Left renal cortex interstitium (tissue), 4 donors: Measurements from ENCODE around the gene POM121L2. TPM values are rescaled to one million over a fixed set of nuclear protein-coding genes. Genes with fewer than 3 reads are reported as not detected.
"Not testable (repeated sequence)": the region's sequence is repeated elsewhere in the genome, so short reads cannot be mapped to it uniquely, and the experiment has no call there.

Source experiments
- DNase-seq, 4 donors: peaks; one replicate each; pipeline ENCODE4 v3.0.0-alpha.2; 2013; ENCODE audit warnings: low read depth in 4 of 4, low spot score in 2 of 4, missing footprints in 1 of 4
- polyA plus RNA-seq, 4 donors: library from polyadenylated mRNA; unstranded; fragments of 120-200 nt; gene quantifications; one replicate each; pipeline ENCODE4 v1.2.1, GENCODE V29; 2013; ENCODE audit not compliant: insufficient read length in 4 of 4

The POM121L2 gene
- polyA plus RNA-seq, 4 donors = not detected

DNA sequence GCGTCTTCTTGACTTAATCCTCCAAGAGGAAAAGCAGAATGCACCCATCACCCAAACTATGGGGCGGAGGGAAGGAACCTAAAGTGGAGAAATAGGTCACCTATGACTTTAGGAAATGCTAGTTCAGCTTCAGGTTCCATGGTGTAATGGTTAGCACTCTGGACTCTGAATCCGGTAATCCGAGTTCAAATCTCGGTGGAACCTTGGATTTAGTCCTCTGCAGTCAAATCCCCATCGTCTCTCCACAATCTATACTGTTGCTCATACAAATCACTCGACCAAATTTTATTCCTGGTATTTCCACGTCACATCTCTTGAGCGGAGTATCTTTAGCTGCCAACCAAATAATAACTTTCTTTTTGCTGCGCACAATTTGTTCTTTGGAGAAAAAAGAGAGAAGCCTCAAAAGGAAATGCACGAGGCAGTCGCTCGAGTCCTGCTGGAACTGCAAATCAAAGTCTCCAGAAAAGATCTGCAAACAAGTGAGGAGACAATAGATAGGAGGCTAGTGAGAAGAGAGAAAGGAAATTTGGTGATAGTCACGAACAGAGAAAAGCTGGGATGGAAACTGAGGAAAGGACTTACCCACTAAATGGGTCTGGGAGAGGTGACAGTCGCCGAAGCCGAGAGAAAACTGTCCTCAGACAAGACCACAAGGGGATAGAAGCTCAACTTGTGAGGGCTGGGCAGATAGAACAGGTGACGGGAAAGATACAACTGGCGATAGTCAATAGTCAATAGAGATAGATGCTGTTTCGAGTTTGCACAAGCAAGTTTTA lies 16.6 kb downstream of the POM121L2 start:
- DNase-seq = no peak

DNA sequence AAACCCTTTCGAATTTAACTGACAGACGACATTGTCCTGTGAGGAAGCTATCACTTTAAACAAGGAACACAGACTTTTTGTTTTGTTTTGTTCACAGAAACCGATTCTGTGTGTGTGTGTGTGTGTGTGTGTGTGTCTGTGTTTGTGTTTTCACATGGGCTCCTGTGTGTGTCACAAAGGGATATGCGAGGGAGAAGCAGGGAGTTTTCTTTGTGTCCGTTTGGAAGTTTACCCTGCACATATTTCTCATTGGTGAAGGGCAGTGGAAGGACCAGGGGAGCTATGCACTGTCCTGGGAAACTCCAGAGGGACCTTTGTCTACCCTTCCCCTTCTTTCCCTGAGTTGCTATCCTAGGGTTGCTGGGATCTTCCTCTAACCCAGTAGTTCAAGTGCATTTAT lies 17.7 kb downstream of the POM121L2 start:
- DNase-seq = no peak

DNA sequence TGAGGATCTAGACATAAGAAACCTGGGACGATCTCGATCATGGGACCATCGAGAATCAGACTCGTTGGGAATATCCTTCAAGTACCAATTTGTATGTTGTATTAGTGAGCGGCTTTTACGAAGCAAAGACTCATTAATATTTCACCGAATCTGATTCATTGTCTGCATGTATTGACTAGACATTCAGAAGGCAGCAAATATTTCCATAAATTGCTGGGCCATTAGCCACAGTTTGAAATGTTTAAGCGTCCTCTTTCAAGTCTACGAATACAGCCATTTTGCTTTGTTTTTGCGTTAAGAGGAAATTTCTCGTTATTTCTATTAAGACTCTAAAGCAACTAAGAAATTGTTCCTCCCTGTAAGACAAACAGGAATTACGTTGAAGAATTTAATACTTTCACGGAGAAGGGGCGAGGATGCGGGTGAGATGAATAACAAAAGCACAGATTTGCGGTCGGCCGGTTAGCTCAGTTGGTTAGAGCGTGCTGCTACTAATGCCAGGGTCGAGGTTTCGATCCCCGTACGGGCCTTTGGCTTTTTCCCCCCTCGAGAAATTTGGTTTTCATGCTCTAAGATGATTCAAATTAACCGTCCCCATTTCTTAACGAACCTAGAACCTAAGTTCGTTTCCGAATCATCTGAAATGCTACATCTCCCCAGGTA lies 18.5 kb downstream of the POM121L2 start:
- no peak for DNase-seq

DNA sequence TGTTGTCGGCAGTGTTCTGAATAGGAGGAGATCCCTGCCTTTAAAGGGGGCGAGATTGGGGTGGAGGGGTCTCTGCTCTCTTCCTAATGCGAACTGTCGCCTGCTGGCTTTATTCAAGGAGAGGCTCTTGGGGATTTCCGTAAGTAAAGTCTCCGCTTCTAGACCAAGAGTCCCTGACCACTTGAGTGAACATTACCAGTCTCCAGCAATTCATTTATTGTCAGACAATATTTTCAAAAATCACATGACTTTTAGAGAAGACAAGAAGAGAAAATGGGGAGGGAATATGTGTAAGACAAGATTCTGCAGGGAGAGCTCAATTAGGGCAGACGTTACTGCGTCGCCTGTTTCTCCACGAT lies 21.2 kb downstream of the POM121L2 start:
- no peak for DNase-seq

DNA sequence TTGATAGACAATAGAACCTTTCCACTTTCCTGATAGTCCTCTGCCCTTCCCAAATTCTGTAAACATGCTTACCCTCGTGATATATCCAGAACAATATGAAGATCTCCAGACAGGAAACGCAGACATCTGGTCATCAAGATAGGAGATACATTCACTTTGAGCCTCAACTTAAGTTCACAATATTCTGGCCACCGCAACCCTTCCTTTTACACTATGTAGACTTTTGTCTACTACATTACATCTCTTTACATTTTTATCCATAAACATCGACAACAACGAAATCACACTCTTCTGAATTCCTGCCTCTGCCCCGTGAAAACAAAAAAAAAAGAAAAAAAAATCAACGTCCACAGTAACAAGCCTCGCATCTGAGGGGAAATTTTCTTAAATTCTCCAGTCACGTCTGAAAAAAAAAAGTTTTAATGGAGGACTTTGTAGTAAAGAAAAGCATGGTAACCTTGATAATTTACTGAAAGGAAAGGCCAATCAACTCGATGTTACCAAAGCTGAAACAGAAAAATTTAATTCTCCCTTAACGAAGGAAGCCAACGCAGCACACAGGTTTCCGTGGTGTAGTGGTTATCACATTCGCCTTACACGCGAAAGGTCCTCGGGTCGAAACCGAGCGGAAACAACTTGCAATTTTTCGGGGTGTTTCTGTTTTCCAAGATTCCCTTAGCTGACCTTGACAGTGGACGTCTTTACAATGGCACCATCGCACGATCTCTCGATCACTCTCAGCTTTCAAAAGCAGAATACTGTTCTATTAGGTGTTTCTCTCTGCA lies 21.8 kb downstream of the POM121L2 start:
- DNase-seq = no peak

DNA sequence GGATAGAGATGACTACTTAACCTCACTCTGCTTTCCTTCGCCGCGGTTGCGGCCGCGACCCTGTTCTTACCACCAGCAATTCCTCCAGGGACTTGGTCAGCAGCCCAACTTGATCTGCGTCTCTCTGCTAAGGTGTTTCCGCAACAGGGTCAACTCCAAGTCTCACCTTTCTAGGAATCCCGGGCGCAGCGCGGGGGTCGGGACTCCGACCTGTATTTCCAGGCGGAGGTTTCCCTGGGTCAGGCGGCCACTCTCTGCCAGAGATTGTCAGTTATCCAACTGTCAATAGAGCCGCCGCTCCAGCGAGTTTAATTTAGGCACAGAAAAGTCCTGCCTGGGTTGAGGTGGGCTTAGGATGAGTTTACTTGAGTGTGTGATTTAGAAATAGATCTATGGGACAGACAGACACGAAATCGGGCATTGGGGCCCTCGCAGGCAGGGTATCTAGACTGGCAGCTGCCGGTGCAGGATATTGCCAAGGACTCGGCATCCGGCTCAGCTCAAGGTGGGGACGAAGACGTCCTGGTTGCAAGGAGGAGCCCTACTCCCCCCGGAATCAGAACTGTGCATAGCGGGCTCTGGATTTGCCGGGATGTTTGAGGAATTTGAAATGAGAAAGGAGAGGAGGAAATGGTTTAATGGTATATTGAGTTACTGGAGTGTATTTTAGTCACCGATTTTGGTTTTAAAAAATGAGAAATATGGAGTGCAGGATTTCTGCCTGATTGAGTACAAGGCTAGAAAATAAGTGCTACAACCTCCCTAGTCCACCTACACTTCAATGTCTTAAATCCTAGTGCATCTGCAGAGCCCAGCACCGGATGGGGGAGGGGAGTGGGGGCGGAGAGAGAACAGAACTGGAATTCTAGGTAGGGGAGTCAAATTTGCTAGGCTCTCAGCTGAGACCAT lies 23.7 kb downstream of the POM121L2 start:
- DNase-seq = no peak

DNA sequence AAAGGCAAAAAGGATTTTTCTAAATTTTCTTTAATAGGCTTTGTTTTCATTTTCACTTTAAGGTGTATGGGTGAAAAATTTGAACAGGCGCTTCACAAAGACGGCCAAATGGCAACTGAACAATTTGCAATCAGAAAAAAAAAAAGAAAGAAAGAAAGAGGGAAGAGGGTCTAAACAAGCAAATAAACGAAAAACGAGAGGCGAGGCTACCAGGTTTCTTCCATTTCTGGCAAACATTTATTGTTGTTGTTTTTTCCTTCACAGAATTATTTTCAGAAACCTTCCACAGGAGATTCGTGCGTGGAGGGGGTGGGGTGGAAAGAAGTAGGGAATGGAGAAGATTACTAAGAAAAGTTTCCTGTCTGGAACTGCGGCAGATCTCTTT lies 24.3 kb downstream of the POM121L2 start:
- no peak for DNase-seq

DNA sequence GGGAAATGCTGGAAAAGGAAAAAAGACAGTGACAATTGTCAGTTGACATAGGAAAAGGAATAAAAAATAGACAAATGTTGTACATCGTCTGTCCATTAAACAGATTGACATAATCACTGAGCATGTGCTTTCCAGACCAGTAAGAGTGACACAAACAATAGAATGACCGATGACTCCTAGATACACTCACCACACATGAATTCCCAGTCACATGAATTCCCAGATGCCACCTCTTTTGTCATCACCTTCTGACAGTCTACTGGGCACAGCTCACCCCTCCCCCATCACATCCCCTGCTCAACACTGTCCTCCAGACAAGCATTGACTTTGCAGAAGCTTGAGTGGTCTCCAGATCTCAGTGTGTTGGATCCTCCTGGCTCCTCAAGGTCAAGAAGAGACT lies 25.9 kb downstream of the POM121L2 start:
- DNase-seq = no peak

DNA sequence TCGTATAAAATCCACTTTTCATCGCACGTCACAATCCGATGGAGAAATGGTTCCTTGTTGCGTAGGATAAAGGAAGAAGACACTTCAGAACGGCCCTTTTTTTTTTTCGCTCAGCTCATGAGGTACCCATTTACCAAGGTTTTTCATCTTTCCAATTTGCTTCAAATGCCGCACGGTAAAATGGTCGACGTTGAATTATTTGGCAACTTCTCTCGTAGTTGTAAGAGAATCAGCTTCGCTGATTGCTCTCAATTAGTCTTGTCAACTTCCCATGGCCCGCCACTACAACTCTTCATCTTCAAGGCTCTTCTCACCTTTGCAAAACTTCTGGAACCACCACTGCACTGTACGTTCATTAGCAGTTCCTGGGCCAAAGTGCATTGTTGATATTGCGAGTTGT lies 28.8 kb downstream of the POM121L2 start:
- DNase-seq = no peak

DNA sequence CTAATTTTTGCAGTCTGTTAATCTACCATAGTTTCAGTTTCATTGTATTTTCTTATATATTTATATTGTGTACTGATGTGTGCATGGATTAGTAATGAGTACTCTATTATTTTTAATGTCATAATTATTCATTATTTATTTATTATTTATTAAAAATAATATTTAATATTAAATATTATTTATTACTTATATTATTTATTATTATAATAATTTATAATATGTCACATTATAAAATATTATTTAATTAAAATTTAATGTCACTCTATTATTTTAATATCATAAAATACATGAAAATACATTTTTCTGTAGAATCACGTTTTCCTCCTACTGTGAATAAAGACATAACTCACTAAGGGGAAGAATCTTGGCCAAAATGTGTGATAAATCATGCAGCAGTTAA lies 30.5 kb downstream of the POM121L2 start:
- no peak for DNase-seq

DNA sequence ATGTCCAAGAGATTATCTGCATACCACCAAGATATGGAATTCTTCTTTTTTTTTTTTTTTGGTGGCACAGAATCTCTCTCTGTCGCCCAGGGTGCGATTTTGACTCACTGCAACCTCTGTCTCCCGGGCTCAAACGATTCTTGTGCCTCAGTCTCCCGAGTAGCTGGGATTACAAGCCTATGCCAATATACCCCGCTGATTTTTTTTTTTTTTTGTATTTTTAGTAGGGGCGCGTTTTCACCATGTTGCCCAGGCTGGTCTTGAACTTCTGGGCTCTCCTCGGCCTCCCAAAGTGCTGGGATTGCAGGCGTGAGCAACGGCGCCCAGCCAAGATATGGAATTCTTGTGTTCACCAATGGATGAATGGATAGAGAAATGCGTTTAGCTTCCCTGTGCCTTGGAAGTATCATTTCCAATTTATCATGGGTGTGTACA lies 31.0 kb downstream of the POM121L2 start:
- DNase-seq = no peak

DNA sequence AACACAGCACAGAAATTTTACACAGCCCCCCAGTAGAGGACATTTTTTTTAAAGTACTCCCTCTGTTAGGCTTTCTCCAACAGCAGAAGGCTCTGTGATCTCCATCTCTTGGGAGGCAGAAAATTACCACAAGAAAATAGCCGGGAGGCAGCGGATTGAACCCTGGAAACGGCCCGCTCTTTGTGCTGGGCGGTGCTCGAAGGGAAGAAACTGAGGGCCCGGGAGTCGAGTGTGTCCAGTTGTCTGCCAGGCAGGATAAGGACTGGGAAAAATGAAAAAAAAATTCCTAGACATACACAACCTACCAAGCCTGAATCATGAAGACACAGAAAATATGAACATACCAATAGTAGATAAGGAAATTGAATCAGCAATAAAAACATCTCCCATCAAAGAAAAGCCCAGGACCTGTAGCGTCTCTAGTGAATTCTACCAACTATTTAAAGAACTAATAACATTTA lies 31.5 kb downstream of the POM121L2 start:
- DNase-seq = no peak

DNA sequence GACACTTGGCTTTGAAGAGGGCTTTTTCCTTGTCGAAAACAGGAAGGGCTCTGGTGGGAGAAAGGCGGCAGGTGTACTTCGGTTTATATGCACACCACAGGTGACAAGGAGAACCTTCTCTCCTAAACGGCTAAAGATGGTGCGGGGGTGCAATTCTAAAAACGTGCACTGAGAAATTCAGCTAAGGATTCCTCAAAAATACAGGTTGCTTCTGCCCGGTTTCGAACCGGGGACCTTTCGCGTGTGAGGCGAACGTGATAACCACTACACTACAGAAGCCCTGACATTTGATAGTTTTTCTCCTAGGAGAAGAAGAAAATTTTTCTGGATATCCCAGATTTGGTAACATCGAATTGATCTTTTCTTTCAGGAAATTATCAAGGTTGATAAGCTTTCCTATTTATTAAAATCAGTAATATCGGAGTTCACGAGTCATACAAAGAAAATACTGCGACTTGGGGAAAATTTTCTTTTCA lies 32.0 kb downstream of the POM121L2 start:
- DNase-seq = no peak

DNA sequence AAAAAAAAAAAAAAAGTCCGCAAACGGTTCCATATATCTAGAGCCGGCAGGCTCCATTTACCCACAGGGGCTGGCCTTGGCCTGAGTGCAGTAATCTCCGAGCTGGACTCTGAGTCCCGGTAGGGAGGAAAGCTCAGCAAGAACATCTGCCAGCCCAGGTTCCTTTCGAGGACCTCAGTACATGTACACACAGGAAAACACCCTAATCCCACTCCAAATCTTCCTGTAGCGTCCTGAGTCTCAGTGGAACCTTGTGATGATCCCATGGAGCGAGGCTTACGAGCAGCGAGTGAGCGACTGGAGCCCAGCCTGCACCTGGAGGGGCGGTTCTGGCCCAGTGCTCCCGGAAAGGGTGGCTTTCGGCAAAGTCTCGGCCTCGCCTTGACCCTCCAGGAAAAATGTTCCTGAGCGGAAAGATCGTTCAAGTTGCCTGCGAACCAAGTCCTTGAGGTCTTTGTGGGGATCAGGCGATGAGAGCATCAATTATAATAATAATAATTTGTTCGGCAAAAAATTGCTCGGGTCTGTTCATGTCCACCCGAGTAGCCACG lies 32.5 kb downstream of the POM121L2 start:
- no peak for DNase-seq

DNA sequence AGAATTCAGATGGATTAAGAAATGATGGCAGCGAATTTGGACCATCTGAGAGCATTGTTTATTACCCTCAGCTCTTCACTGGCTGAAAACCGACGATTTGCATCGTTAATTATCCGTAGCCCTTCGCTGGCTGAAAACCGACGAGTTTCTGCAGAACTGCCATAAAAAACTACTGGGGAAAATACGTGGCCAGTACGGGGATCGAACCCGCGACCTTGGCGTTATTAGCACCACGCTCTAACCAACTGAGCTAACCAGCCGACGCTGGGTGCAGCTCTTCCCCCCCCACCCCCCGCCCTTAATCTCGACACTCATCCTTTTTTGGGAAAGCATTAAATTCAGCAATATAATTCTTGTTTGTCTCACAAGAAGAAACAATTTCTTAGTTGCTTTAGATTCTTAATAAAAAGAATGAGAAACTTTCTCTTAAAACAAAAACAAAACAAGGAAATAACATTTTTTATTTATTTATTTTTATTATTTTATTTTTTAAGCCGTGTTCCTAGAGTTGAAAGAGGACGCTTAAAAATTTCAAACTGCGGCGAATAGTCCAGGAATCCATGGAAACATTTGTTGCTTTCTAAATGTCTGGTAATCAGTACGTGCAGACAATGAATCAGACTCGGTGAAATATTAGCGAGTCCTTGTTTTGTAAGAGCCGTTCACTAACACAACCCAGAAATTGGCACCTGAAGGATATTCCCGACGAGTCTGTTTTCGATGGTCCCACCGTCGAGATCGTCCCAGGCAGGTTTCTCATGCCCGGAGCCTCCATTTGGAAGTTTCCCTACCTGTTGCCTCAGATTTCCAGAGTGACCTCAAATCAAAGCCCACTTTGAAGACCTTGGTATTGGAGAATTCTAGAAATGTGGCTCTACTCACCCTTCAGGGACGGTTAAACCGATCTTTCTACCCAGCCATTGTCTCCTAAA lies 36.8 kb downstream of the POM121L2 start:
- DNase-seq = no peak

DNA sequence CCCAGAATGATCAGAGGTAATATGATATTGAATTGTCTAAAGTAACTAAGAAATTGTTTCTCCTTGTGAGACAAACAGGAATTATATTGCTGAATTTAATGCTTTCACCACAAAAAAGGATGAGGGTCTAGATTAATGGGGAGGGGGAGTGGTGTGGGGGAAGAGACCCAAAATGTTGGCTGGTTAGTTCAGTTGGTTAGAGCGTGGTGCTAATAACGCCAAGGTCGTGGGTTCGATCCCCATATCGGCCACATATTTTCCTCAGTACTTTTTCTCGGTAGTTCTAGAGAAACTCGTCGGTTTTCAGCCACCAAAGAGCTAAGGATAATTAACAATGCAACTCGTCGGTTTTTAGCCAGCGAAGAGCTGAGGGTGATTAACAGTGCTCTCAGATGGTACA lies 38.3 kb downstream of the POM121L2 start:
- no peak for DNase-seq

DNA sequence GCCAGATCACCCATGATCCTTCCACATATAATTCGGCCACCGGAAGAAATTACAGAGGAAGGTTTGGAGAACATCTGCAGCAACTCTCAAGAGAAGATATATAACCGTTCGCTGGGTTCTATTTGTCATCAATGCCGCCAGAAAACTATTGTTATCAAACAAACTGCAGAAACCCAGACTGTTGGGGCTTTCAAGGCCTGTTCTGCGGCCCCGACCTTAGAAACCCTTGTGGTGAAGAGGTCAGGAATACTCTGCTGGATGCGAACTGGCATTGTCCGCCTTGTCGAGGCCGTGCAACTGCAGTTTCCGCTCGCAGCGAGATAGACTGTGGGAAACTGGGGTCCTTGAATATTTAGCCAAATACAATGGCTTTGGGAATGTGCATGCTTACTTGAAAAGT lies 43.3 kb downstream of the POM121L2 start:
- DNase-seq = no peak

DNA sequence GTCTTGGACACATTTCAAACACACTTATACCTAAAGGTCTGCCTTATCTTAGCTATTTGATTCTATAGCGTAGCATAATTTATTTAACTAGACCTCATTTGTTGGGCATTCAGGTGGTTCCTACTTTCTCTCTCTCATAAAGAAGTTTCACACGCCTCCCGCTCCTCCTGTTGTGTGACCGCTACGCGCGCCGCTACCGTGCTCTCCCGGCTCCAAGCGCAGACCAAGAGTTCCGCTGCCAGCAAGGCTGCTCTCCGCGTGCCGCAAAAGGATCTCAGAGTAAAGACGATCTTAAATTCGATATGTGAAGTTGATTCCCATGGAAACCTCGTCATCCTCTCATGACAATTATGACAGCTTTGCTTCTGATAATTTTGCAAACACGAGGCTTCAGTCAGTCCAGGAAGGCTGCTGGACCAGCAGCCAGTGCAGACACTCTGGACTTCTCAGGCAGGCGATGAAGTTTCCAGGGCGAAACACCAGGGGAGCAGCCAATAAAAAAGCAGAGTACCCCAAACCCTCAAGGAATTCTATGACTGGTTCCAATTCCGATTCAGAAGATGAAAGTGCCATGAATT lies 44.1 kb downstream of the POM121L2 start:
- DNase-seq = no peak

DNA sequence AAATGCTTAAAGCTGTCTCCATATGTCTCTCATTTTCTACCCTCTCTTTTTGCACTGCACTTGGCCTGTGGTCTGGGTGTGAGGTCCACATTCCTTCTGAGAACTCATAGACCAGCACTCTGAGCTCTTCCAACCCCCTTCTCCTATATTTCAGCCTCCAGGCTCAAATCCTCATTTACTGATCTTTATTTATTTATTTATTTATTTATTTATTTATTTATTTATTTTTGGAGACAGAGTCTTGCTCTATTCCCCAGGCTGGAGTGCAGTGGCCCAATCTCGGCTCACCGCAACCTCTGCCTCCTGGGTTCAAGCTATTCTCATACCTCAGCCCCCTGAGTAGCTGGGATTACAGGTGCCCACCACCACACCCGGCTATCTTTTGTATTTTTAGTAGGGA lies 45.1 kb downstream of the POM121L2 start:
- DNase-seq = not testable (repeated sequence)
